Neural cell (in vitro differentiated cells): ENCODE measurements around the gene PRLH. TPM values are rescaled to one million over a fixed set of nuclear protein-coding genes. Genes with fewer than 3 reads are reported as not detected.

Source experiments
- H2AFZ ChIP-seq: fragments of 200-600, 300-800 bp; sonication (generic), shearing (Covaris generic); 2 replicates; pipeline ENCODE4 v1.6.0; 2014; ENCODE audit warnings: low read depth, mild to moderate bottlenecking, antibody characterized with exemption, low read length, moderate library complexity
- H3F3A ChIP-seq: fragments of 200-600 bp; shearing (Covaris generic); 2 replicates; pipeline ENCODE4 v1.6.1; 2016; ENCODE audit warnings: mild to moderate bottlenecking, moderate library complexity, mixed read lengths, antibody characterized with exemption, low read length; ENCODE audit not compliant: insufficient read depth, poor library complexity, severe bottlenecking
- H3K27ac ChIP-seq: fragments of 200-600, 300-800 bp; sonication (generic), shearing (Covaris generic); 2 replicates; pipeline ENCODE4 v1.5.1; 2014; ENCODE audit warnings: mild to moderate bottlenecking, low read length, moderate library complexity
- H3K27me3 ChIP-seq: fragments of 300-800, 200-600 bp; sonication (generic), shearing (Covaris generic); 2 replicates; pipeline ENCODE4 v1.6.0; 2014; ENCODE audit warnings: mild to moderate bottlenecking, low read depth, low read length, moderate library complexity; ENCODE audit not compliant: insufficient read depth
- H3K36me3 ChIP-seq: fragments of 300-800, 200-600 bp; sonication (generic), shearing (Covaris generic); 2 replicates; pipeline ENCODE4 v1.5.1; 2014; ENCODE audit warnings: mild to moderate bottlenecking, antibody characterized with exemption, low read length, moderate library complexity; ENCODE audit not compliant: insufficient read depth
- H3K4me2 ChIP-seq: fragments of 300-800, 200-600 bp; sonication (generic), shearing (Covaris generic); 2 replicates; pipeline ENCODE4 v1.6.0; 2014; ENCODE audit warnings: mild to moderate bottlenecking, low read length
- H3K4me3 ChIP-seq: fragments of 300-800, 200-600 bp; sonication (generic), shearing (Covaris generic); 2 replicates; pipeline ENCODE4 v1.5.1; 2014; ENCODE audit warnings: mild to moderate bottlenecking, low read length, moderate library complexity
- H3K79me2 ChIP-seq: fragments of 200-600 bp; shearing (Covaris generic); replicated peaks from 2 replicates; pipeline ENCODE4 v1.6.0; 2014; ENCODE audit warnings: mild to moderate bottlenecking, low read length, moderate library complexity; ENCODE audit not compliant: insufficient read depth
- H3K9ac ChIP-seq: fragments of 300-800, 200-600 bp; sonication (generic), shearing (Covaris generic); 2 replicates; pipeline ENCODE4 v1.6.1; 2016; ENCODE audit warnings: mild to moderate bottlenecking, low read length, mixed read lengths
- H3K9me2 ChIP-seq: fragments of 200-600 bp; shearing (Covaris generic); 2 replicates; pipeline ENCODE4 v1.6.1; 2016; ENCODE audit warnings: mild to moderate bottlenecking, low read length, mixed read lengths; ENCODE audit not compliant: insufficient read depth
- H3K9me3 ChIP-seq: fragments of 200-600, 300-800 bp; sonication (generic), shearing (Covaris generic); 2 replicates; pipeline ENCODE4 v1.6.1; 2016; ENCODE audit warnings: mild to moderate bottlenecking, mixed run types, low read length, moderate library complexity, mixed read lengths
- H4K20me1 ChIP-seq: fragments of 200-600 bp; shearing (Covaris generic); 2 replicates; pipeline ENCODE4 v1.6.1; 2016; ENCODE audit warnings: mild to moderate bottlenecking, mixed run types; ENCODE audit not compliant: insufficient read depth
- CTCF ChIP-seq: fragments of 450-650 bp; IDR thresholded peaks from 2 replicates; pipeline ENCODE4 v1.5.1; 2014; ENCODE audit warnings: antibody characterized with exemption, mild to moderate bottlenecking, moderate library complexity; ENCODE audit not compliant: poor library complexity, severe bottlenecking
- EP300 ChIP-seq: fragments of 450-650 bp; conservative IDR thresholded peaks from 2 replicates; pipeline ENCODE4 v1.6.1; 2014; ENCODE audit warnings: antibody characterized with exemption, mild to moderate bottlenecking, moderate library complexity; ENCODE audit not compliant: poor library complexity, severe bottlenecking
- EZH2 ChIP-seq: fragments of 200-600, 300-800 bp; shearing (Covaris generic), sonication (generic); IDR thresholded peaks from 2 replicates; pipeline ENCODE4 v1.6.1; 2014; ENCODE audit warnings: antibody characterized with exemption, low read length, borderline replicate concordance, mild to moderate bottlenecking; ENCODE audit not compliant: insufficient read depth, poor library complexity, severe bottlenecking
- RAD21 ChIP-seq: fragments of 450-650 bp; conservative IDR thresholded peaks from 2 replicates; pipeline ENCODE4 v1.6.1; 2014; ENCODE audit warnings: antibody characterized with exemption, mild to moderate bottlenecking, moderate library complexity
- REST ChIP-seq: IDR thresholded peaks from 2 replicates; pipeline ENCODE4 v1.6.1; 2012; ENCODE audit warnings: borderline replicate concordance
- SMC3 ChIP-seq: fragments of 450-650 bp; conservative IDR thresholded peaks from 2 replicates; pipeline ENCODE4 v1.6.1; 2014; ENCODE audit warnings: antibody characterized with exemption, mild to moderate bottlenecking, moderate library complexity; ENCODE audit not compliant: poor library complexity
- polyA plus RNA-seq: library from polyadenylated mRNA; depleted of rRNA; stranded (reverse); fragments of >200 nt; gene quantifications from 2 replicates; pipeline ENCODE4 v1.2.3, GENCODE V29; 2014

PRLH gene
- polyA plus RNA-seq, 1 donor from 2014 or later: not detected

GRCh38 chr2:237581751-237582746 is 15.7 kb downstream of the PRLH start:
- H3K9ac ChIP-seq: no peak overlapping the region

More at GRCh38 chr2:237581751-237582746, 15.7 kb downstream of the PRLH start:
- no peak overlapping the region for H3K4me3 ChIP-seq
- no peaks in the 10 kb centered on the region for H4K20me1 ChIP-seq
- no peaks in the 10 kb centered on the region for H3K9me2 ChIP-seq
- no peaks in the 10 kb centered on the region for H3F3A ChIP-seq
- H3K4me2 ChIP-seq: no peak overlapping the region
- no peaks in the 10 kb centered on the region for H3K79me2 ChIP-seq
- no peaks in the 10 kb centered on the region for H3K9me3 ChIP-seq
- no peak overlapping the region for H2AFZ ChIP-seq
- peak; percentile 88 for TF ChIP-seq RAD21
- no peak for TF ChIP-seq EP300
- no peak for TF ChIP-seq EZH2
- peak; percentile 90 for TF ChIP-seq SMC3
- no peak for TF ChIP-seq REST
- peak; percentile 82 for TF ChIP-seq CTCF
- no peak overlapping the region for H3K27ac ChIP-seq
- no peaks in the 10 kb centered on the region for H3K36me3 ChIP-seq
- H3K27me3 ChIP-seq: no peaks in the 10 kb centered on the region
